Duodenal mucosa (tissue), 2 donors: ENCODE results near the gene SOCS3.
A peak's percentile ranks its signal among the peaks of the same experiment; 100 is the strongest.

Source experiments
- H3K27ac ChIP-seq: one replicate; pipeline ENCODE4 v1.7.0; 2013; ENCODE audit warnings: low read depth, low read length
- H3K27me3 ChIP-seq, 2 donors: one replicate each; pipeline ENCODE4 v1.7.0; 2013; ENCODE audit warnings: low read length in 2 of 2, control low read depth in 1 of 2; ENCODE audit not compliant: insufficient read depth in 2 of 2, control insufficient read depth in 1 of 2
- H3K36me3 ChIP-seq, 2 donors: one replicate each; pipeline ENCODE4 v1.7.0; 2013; ENCODE audit warnings: low read length in 2 of 2, control low read depth in 1 of 2; ENCODE audit not compliant: insufficient read depth in 2 of 2, control insufficient read depth in 1 of 2
- H3K4me1 ChIP-seq, 2 donors: one replicate each; pipeline ENCODE4 v1.7.0; 2013; ENCODE audit warnings: low read length in 2 of 2, control low read depth in 1 of 2; ENCODE audit not compliant: insufficient read depth in 2 of 2, control insufficient read depth in 1 of 2
- H3K4me3 ChIP-seq, 2 donors: one replicate each; pipeline ENCODE4 v1.7.0; 2013; ENCODE audit warnings: low read length in 2 of 2, low read depth in 1 of 2
- H3K9ac ChIP-seq, 2 donors: one replicate each; pipeline ENCODE4 v1.7.0; 2013; ENCODE audit warnings: low read length in 2 of 2, low read depth in 1 of 2
- H3K9me3 ChIP-seq, 2 donors: one replicate each; pipeline ENCODE4 v1.7.0; 2013; ENCODE audit warnings: low read length in 2 of 2, control low read depth in 1 of 2; ENCODE audit not compliant: control insufficient read depth in 1 of 2

The SOCS3 gene

GRCh38 chr17:78343543-78344201, 16.2 kb downstream of the SOCS3 start:
- Histone ChIP-seq H3K4me3 (peak overlapping the region in 1 of 2 donors; percentile 39), H3K36me3 (no peaks in the 10 kb centered on the region), H3K4me1 (peaks cover 30 to 40% of the 10 kb centered on the region in 2 donors), H3K27me3 (peaks cover 0 to 4% of the 10 kb centered on the region in 2 donors), H3K27ac (peak overlapping the region; percentile 79), H3K9me3 (no peaks in the 10 kb centered on the region), H3K9ac (peak overlapping the region; percentile 6 to 62)

GRCh38 chr17:78343187-78343542, 16.7 kb downstream of the SOCS3 start:
- peak overlapping the region in 1 of 2 donors; percentile 62 for H3K9ac ChIP-seq

GRCh38 chr17:78342449-78343186, 17.3 kb downstream of the SOCS3 start:
- Histone ChIP-seq H3K27me3 (peaks cover 0 to 4% of the 10 kb centered on the region in 2 donors), H3K9me3 (no peaks in the 10 kb centered on the region), H3K27ac (peak overlapping the region; percentile 79), H3K4me3 (peak overlapping the region; percentile 45 to 57), H3K9ac (peak overlapping the region; percentile 54 to 62), H3K36me3 (no peaks in the 10 kb centered on the region), H3K4me1 (peaks cover 34 to 45% of the 10 kb centered on the region in 2 donors)

More at GRCh38 chr17:78343187-78343542, 16.7 kb downstream of the SOCS3 start:
- no peaks in the 10 kb centered on the region for H3K9me3 ChIP-seq
- peaks cover 34 to 45% of the 10 kb centered on the region in 2 donors for H3K4me1 ChIP-seq
- H3K4me3 ChIP-seq: no peak overlapping the region
- peaks cover 0 to 4% of the 10 kb centered on the region in 2 donors for H3K27me3 ChIP-seq
- H3K36me3 ChIP-seq: no peaks in the 10 kb centered on the region
- peak overlapping the region; percentile 79 for H3K27ac ChIP-seq

- Histone ChIP-seq H3K9me3 (no peaks in the 10 kb centered on the region), H3K4me3 (peak overlapping the region; percentile 45 to 57), H3K27me3 (peaks cover 0 to 4% of the 10 kb centered on the region in 2 donors), H3K27ac (peak overlapping the region; percentile 84), H3K9ac (peak overlapping the region; percentile 54 to 62), H3K36me3 (no peaks in the 10 kb centered on the region), H3K4me1 (peaks cover 34 to 45% of the 10 kb centered on the region in 2 donors)
Observed at GRCh38 chr17:78341559-78342448, 18.1 kb downstream of the SOCS3 start.

- Histone ChIP-seq H3K9me3 (no peaks in the 10 kb centered on the region), H3K27me3 (peaks cover 0 to 4% of the 10 kb centered on the region in 2 donors), H3K4me3 (no peak overlapping the region), H3K36me3 (no peaks in the 10 kb centered on the region), H3K27ac (no peak overlapping the region), H3K4me1 (peaks cover 34 to 45% of the 10 kb centered on the region in 2 donors), H3K9ac (no peak overlapping the region)
Observed at GRCh38 chr17:78340183-78340955, 19.5 kb downstream of the SOCS3 start.

GRCh38 chr17:78338486-78339259, 21.2 kb downstream of the SOCS3 start:
- Histone ChIP-seq H3K27ac (peak overlapping the region; percentile 4), H3K27me3 (no peaks in the 10 kb centered on the region), H3K4me1 (peaks cover 30 to 40% of the 10 kb centered on the region in 2 donors), H3K9ac (peak overlapping the region in 1 of 2 donors; percentile 28), H3K4me3 (no peak overlapping the region), H3K9me3 (no peaks in the 10 kb centered on the region), H3K36me3 (no peaks in the 10 kb centered on the region)

GRCh38 chr17:78337244-78338109, 22.4 kb downstream of the SOCS3 start:
- Histone ChIP-seq H3K27ac (no peak overlapping the region), H3K4me1 (peaks cover 21 to 29% of the 10 kb centered on the region in 2 donors)

GRCh38 chr17:78335209-78335608, 24.7 kb downstream of the SOCS3 start:
- Histone ChIP-seq H3K36me3 (no peaks in the 10 kb centered on the region), H3K27ac (no peak overlapping the region), H3K9ac (no peak overlapping the region)

More at GRCh38 chr17:78337244-78338109, 22.4 kb downstream of the SOCS3 start:
- no peak overlapping the region for H3K4me3 ChIP-seq
- no peaks in the 10 kb centered on the region for H3K9me3 ChIP-seq
- H3K36me3 ChIP-seq: no peaks in the 10 kb centered on the region
- no peak overlapping the region for H3K9ac ChIP-seq
- no peaks in the 10 kb centered on the region for H3K27me3 ChIP-seq

More at GRCh38 chr17:78335209-78335608, 24.7 kb downstream of the SOCS3 start:
- no peaks in the 10 kb centered on the region for H3K27me3 ChIP-seq
- H3K4me3 ChIP-seq: no peak overlapping the region
- H3K9me3 ChIP-seq: no peaks in the 10 kb centered on the region
- H3K4me1 ChIP-seq: peaks cover 14 to 17% of the 10 kb centered on the region in 2 donors
